Activated T-cell treated with anti-CD3 and anti-CD28 coated beads for 4 hours (primary cell): Measurements from ENCODE around the gene CFL1.
A peak's percentile ranks its signal among the peaks of the same experiment; 100 is the strongest.

Source experiments
- DNase-seq: peaks from one replicate; pipeline ENCODE4 v3.0.0-alpha.2; 2020

The CFL1 gene

GRCh38 chr11:65887723-65888162 lies 29.8 kb upstream of the CFL1 start:
- no peak for DNase-seq

GRCh38 chr11:65886826-65887722 lies 29.1 kb upstream of the CFL1 start:
- no peak for DNase-seq

DNA sequence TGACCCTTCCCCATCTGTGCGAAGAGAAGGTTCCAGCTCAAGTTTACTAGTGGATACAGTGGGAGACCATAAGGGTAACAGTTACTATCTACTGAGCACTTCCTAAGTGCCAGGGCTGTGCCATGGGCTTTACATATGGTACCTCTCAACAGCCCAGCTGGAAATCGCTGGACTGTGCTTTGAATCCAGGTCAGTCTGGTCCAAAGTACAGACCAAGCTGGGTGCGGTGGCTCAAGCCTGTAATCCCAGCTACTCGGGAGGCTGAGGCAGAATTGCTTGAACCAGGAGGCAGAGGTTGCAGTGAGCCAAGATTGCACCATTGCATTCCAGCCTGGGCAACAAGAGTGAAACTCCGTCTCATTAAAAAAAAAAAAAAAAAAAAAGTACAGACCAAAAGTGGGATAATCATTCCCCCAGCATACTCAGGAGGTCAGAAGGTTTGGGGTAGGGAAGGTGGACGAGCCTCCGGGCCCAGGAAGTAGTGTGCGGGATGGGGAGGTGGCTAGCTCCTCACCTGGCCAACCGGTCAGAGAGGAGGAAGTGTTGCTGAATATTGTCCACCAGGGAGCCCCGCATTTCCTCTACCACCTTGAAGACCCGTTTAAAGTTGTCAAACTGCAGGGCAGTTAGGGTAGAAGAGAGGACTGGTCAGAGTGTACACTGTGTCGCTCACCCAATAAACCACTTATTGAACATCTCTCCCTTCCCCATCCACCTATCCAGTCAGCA lies 28.0 kb upstream of the CFL1 start:
- no peak for DNase-seq

DNA sequence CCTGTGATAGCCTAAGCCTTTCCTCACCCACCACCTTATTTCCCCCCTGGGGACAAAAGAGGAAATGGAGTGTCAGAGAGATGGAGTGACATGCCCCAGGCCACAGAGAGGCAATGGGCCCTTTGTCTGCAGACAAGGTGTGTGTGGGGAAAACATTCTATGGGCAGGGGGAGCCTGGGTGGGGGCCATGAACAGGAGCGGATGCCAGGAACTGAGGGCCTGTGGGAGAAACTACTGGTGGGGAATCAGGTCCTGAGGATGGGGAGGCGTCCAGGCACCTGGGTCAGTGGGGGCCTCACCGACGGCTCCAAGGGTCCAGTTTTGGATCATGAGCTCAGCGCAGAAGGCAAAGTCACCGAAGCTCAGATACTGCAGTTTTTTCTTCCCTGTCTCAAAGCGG lies 27.3 kb upstream of the CFL1 start:
- no peak for DNase-seq

DNA sequence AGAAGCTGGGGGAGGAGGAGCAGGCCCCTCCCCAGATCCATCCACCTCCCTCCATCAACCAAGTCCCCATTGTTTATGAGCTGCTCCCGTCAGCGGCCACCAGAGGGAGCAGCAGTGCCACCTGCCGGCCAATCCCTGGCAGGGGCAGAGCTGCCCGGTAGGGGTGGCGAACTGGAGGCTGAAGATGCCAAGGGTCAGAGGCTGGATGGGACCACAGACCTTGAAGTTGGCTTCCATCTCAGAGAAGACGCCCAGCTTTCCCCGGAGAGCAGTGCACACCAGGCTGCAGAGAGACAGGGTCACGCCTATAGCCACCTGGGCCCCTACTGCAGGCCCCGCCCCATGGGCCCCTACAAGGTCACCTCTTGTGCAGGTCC lies 26.7 kb upstream of the CFL1 start:
- DNase-seq: peak; percentile 73

GRCh38 chr11:65883786-65884715 lies 26.1 kb upstream of the CFL1 start:
- DNase-seq: no peak

- DNase-seq: no peak
These were observed 25.2 kb upstream of the CFL1 start for GRCh38 chr11:65883058-65883761.

DNA sequence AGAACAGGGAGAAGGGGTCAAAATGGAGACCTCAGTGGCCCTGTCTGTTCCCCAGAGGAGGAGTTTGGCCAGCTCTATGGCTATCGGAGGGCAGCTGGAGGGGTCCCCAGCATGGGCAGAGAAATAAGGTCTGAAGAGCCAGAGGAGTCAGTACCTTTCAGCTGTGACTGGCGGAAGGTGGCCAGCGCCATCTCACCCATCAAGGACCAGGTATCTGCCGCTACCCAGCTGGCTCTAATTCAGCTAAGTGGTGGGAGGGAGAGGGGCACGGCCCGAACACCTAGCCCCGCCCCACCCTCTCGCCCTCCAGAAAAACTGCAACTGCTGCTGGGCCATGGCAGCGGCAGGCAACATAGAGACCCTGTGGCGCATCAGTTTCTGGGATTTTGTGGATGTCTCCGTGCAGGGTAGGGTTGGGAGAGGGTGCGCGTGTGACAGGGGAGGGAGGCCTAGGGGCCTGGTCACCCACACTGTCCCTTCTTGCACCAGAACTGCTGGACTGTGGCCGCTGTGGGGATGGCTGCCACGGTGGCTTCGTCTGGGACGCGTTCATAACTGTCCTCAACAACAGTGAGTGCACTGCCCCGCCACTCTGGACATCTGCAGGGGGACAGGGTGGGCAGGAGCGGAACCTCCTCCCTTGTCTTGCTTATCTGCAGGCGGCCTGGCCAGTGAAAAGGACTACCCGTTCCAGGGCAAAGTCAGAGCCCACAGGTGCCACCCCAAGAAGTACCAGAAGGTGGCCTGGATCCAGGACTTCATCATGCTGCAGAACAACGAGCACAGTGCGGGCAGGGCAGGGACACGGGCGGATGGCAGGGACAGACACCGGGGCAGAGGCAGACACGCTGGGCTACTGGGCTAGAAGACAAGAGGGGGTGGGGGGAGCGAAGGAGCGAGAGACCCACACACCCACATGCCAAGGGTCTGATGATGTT lies 24.4 kb upstream of the CFL1 start:
- no peak for DNase-seq

GRCh38 chr11:65880844-65881421 lies 23.0 kb upstream of the CFL1 start:
- DNase-seq: no peak

GRCh38 chr11:65880027-65880426 lies 22.0 kb upstream of the CFL1 start:
- no peak for DNase-seq

GRCh38 chr11:65879617-65880016 lies 21.6 kb upstream of the CFL1 start, which contains the start of gene CTSW:
Gene CTSW, plus strand, starts transcription at chr11:65879837. Its CDS starts 18 bp downstream, at chr11:65879855.
- DNase-seq: no peak

DNA sequence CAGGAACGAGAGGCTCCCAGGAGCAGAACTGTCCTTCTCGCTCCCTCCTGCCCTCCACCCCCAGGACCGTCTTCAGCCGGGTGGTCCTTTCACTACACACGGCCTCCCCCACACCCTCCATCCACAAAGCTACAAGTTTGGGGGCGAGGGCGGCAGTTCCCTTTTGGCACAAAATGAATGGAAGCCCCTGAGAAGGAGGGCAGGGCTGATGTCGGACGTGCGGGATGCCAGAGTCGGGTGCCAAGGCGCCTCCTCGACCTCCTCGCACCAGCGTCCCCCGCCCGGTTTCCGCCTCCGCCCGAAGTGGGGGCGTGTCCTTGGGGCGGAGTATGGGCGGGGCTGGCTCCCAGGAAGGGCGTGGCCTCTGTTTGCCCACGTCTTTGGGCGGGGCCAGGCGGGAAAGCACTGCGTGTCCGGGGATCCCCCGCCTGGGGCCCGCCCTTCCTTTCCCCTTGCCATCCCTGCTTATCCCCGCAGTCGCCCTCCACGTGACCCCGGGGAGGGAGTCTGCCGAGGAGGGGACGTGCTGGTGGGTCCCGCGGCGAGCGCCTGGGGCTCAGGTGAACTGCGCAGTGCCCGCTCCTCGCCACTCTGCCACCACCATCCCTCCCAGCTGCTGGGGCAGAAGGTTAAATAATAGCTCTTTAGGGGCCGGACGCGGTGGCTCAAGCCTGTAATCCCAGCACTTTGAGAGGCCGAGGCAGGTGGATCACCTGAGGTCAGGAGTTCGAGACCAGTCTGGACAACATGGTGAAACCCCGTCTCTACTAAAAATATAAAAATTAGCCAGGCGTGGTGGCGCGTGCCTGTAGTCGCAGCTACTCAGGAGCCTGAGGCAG lies 15.6 kb upstream of the CFL1 start:
- peak; percentile 97 for DNase-seq

DNA sequence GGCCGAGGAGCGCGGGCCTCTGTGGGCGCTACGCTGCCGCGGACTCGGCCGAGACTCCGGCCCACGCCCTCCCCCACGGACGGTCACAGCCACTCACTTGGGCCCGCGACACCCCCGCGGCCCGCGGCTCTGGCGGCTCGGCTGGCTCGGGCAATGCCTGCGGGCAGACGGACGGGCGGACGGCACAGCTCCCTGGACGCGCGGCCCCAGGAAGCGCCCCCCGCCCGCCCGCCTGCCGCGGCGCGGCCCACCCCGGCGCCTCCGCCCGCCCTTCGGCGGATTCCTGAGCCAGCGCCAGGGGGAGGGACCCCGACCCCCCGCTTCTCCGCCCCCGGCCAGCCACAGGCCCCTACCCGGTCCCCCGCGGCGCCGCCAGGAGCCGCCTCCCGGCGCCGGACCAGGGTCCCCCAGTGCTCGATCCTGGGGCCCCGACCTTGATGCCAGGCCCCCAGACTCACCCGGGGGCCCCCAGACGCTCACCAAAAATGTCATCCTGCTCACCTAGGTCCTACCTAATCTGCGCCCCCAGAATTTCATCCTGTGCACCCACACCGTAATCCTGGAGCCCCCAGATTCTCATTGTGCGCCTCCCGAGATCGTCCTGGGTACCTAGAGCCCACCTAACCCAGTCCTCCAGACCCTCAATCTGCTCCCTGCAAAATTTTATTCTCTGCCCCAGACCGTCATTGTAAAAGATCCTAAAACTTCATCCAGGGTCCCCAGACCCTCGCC lies 14.8 kb upstream of the CFL1 start, which contains the start of gene EFEMP2:
EFEMP2 (minus strand) TSS at position 215 of the 732 bp plus-strand sequence. CDS start 446 bp downstream, outside the sequence.
- DNase-seq: no peak

GRCh38 chr11:65871811-65872548 lies 14.0 kb upstream of the CFL1 start:
- no peak for DNase-seq

DNA sequence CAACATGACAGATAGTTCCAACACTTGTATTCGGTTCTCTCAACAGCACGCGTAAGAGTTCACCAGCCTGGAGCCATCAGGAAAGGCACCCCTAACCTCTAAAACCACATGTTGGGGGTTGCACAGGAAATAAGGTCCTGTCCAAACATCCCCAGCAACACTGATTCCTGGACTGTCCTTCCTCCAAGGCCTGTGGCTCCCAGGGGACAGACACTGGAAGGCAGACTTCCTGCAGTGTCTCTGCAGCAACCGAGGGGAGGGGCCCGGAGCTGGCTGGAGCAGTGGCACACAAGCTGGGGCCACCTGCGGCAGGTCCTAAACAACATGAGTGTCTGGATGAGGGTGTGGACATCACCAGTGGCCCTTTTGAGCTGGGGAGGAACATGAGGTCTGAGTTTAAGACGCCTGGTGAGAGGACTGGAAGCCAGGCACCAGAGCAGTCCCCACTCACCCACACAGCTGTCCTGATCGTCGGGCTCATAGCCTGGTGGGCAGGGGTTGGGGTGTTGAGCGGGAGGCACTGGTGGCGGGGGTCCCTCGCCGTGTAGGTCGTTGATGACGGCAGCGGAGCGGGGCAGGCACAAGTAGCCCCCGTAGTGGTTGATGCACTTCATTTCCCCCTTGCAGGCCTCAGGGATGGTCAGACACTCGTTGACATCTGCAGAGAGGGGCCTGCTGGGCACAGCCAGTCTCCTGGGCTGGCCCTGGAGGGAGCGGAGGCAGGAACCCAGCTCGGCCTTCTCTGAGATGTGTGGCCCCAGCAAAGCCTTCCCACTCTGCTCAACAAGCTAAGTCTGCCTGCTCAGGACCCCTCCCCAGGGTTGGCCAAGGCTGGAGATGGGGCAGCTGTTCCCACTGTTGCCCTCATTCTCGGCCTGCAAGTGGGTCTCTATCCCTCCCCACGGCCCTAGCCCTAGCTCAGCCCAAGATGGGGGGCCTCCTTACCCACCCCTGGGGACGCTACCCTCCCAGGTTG lies 13.0 kb upstream of the CFL1 start:
- no peak for DNase-seq

GRCh38 chr11:65870307-65870658 lies 12.3 kb upstream of the CFL1 start:
- DNase-seq: no peak
